Measurements from ENCODE around the gene NOS3. TPM values are rescaled to one million over a fixed set of nuclear protein-coding genes. Genes with fewer than 3 reads are reported as not detected.

The NOS3 gene
- polyA plus RNA-seq, 1 donor from 2014 or later, result not detected

- H3K79me2 ChIP-seq (replicated peaks; ENCODE audit: insufficient read depth, low read length), result peaks cover 3% of the 10 kb centered on the region
- peak overlapping the region; percentile 68 for H2AFZ ChIP-seq (ENCODE audit: low read depth, low read length)
- H3K9ac ChIP-seq (ENCODE audit: low read length), result peak overlapping the region; percentile 81
- H3K27me3 ChIP-seq (ENCODE audit: insufficient read depth, low read depth, low read length), result no peaks in the 10 kb centered on the region
- H3F3A ChIP-seq (ENCODE audit: insufficient read depth, low read length, poor library complexity, severe bottlenecking), result no peaks in the 10 kb centered on the region
- H3K36me3 ChIP-seq (ENCODE audit: insufficient read depth, low read length), result no peaks in the 10 kb centered on the region
- TF ChIP-seq RAD21 (conservative IDR thresholded peaks at IDR 0.05) (no peak), EZH2 (IDR thresholded peaks at IDR 0.05; ENCODE audit: borderline replicate concordance, insufficient read depth, low read length, poor library complexity, severe bottlenecking) (no peak), REST (IDR thresholded peaks at IDR 0.05; ENCODE audit: borderline replicate concordance) (no peak), POLR2AphosphoS5 (IDR thresholded peaks at IDR 0.05) (no peak)
- H3K27ac ChIP-seq (ENCODE audit: low read length), result peak overlapping the region; percentile 87
- peak overlapping the region; percentile 22 for H3K4me2 ChIP-seq (ENCODE audit: low read length)
- peak overlapping the region; percentile 78 for H3K4me3 ChIP-seq (ENCODE audit: low read length)
- no peaks in the 10 kb centered on the region for H4K20me1 ChIP-seq (ENCODE audit: insufficient read depth)
- no peaks in the 10 kb centered on the region for H3K9me3 ChIP-seq (ENCODE audit: low read length)
- no peaks in the 10 kb centered on the region for H3K9me2 ChIP-seq (ENCODE audit: insufficient read depth, low read length)
Measured at GRCh38 chr7:151028948-151029501, 38.2 kb downstream of the NOS3 start.

GRCh38 chr7:151031011-151031410 lies 40.2 kb downstream of the NOS3 start:
- H3K9ac ChIP-seq (ENCODE audit: low read length), result no peak overlapping the region
- H3K9me2 ChIP-seq (ENCODE audit: insufficient read depth, low read length), result no peaks in the 10 kb centered on the region
- H3K27me3 ChIP-seq (ENCODE audit: insufficient read depth, low read depth, low read length), result no peaks in the 10 kb centered on the region
- TF ChIP-seq REST (IDR thresholded peaks at IDR 0.05; ENCODE audit: borderline replicate concordance) (no peak), CTCF (IDR thresholded peaks at IDR 0.05; ENCODE audit: poor library complexity, severe bottlenecking) (no peak), EZH2 (IDR thresholded peaks at IDR 0.05; ENCODE audit: borderline replicate concordance, insufficient read depth, low read length, poor library complexity, severe bottlenecking) (no peak), POLR2AphosphoS5 (IDR thresholded peaks at IDR 0.05) (no peak)
- H3K79me2 ChIP-seq (replicated peaks; ENCODE audit: insufficient read depth, low read length), result peaks cover 3% of the 10 kb centered on the region
- H3K4me3 ChIP-seq (ENCODE audit: low read length), result no peak overlapping the region
- H3K4me2 ChIP-seq (ENCODE audit: low read length), result no peak overlapping the region
- H3K27ac ChIP-seq (ENCODE audit: low read length), result no peak overlapping the region
- H3K36me3 ChIP-seq (ENCODE audit: insufficient read depth, low read length), result no peaks in the 10 kb centered on the region
- H4K20me1 ChIP-seq (ENCODE audit: insufficient read depth), result no peaks in the 10 kb centered on the region
- H3F3A ChIP-seq (ENCODE audit: insufficient read depth, low read length, poor library complexity, severe bottlenecking), result no peaks in the 10 kb centered on the region
- no peak overlapping the region for H2AFZ ChIP-seq (ENCODE audit: low read depth, low read length)
- no peaks in the 10 kb centered on the region for H3K9me3 ChIP-seq (ENCODE audit: low read length)
